ENCODE data around the gene NDFIP1.
"Not testable (repeated sequence)": the region's sequence is repeated elsewhere in the genome, so short reads cannot be mapped to it uniquely, and the experiment has no call there.

Gene NDFIP1

GRCh38 chr5:142159354-142159753 is 50.8 kb downstream of the NDFIP1 start:
- no peak for DNase-seq

- no peak for DNase-seq
Observed at GRCh38 chr5:142164315-142164714, 55.7 kb downstream of the NDFIP1 start.

DNA sequence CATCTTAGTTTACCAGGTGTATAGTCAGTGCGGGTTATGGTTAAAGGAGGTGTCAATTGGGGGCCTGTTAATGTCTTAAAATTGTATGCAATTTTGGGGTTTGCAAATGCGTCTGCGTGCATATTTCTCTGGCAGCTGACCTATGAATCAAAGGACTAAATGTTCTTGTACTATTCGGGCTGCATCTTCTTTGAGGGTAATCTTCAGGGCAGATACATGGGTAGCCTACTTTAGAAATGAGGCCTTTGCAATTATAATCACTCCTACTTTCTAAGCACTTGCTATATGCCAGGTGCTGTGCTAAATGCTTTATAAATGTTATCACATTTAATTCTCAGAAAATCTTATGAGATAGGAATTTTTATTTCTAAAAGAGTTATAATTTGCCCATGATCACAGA is 58.2 kb downstream of the NDFIP1 start:
- DNase-seq: no peak

DNA sequence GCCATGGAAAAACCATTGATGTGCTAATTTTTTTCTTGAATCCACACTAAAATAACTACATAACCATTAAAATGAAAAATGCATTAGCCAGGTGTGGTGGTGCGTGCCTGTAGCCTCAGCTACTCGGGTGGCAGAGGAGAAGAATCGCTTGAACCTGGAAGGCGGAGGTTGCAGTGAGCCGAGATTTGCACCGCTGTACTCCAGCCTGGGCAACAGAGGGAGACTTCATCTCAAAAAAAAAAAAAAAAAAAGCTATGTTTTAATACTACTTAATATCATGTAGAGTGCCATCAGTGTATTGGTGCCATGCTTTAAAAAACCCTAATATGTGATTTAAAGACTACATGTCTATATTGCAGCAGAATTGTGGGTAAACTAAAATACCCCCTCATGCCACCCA is 58.9 kb downstream of the NDFIP1 start:
- no peak for DNase-seq

DNA sequence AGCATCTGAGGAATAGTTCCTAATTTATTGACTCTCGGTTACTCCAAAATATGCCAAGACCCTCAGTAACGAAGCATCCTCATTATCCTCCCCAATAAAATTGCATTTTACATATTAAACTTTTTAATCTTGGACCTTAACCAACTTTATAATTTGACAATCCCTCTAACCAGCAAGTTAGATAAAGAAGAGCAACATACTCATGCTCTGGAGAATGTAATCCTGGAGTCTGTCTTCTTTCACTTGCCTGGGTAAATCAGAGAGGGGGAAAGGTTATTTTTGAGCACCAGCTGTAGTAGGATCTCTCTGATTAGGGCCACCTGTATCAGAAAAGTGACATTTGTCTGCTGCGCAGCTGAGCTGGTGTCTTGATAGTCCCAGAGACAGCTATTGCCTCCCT is 59.8 kb downstream of the NDFIP1 start:
- DNase-seq: no peak

DNA sequence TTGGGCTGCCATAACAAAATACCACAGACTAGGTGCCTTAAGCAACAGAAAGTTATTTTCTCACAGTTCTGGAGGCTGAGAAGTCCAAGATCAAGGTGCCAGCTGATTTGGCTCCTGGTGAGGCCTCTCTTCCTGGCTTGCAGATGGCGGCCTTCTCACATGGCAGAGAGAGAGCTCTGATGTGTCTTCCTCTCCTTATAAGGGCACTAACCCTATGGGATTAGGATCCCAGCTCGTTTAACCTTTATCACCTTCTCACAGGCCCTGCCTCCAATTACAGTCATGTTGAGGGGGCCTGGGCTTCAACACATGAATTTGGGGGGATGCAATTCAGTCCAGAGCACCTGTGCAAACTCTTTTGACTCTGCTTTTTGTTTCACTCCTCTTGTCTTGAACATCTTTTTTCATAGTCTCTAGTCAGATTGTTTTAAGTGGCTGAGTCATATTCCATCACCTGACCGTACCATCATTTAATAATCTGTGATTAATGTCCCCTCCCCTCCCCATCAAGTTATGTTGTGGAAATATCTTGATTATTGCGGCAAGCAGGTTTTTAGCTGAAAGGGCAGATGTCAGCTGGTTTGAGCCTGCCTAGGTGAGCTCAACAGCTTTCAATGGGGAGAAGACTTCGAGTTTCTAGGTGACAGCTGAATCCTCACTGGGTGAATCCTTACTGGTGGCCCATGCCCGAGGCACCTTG is 61.8 kb downstream of the NDFIP1 start:
- DNase-seq: no peak

- no peak for DNase-seq
Observed at GRCh38 chr5:142171270-142171669, 62.7 kb downstream of the NDFIP1 start.

DNA sequence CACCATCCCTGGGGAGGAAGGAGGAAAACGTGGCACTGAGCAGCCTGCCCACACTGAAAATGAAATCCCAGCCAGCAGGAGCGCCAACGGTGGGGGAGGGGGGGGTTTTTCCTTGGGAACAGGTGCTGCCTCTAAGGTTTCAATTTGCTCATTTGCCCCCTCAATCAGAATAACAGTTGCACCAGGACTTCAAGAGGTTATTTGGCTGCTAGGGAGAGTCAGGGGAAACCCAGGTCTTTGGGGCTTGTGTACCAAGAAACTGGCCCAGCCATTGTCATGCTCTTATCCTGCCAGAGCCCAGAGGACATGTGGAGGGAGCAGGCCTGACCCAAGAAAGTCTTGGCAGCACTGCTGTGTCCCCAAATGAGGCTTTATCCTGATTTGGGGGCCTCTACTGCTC is 66.5 kb downstream of the NDFIP1 start:
- DNase-seq: no peak

DNA sequence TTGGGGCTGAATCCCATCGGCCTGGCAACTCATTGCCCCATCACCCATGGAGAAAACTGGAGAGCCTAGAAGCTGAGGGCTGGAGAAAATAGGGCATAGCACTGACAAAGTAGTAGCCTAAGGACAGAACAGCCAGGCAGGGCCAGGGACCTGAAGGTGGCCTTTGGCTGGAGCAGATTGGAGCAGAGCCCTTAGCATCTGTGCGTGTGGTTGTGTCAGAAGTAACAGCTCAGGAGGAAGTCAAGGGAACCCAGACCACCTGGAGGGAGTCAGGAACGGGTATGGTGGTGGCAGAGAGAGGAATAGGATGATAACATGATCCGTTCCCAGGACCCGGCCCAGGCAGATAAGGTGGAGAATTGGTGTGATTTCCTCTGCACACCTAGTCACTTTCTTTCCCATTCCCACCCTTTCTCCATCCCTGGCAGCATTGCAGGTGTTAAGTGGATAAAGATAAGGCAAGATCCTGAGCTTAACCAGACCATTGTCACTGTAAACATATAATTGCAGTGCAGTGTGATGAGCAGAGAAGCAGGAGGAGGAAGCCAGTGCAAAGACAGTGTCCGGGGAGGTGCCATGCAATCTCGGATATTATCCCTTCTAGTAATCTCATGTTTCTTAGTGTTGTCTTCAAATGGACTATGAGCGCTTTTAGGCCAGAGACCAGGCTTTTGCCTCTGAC is 67.0 kb downstream of the NDFIP1 start:
- no peak for DNase-seq

GRCh38 chr5:142176255-142176654 is 67.7 kb downstream of the NDFIP1 start:
- DNase-seq: no peak

DNA sequence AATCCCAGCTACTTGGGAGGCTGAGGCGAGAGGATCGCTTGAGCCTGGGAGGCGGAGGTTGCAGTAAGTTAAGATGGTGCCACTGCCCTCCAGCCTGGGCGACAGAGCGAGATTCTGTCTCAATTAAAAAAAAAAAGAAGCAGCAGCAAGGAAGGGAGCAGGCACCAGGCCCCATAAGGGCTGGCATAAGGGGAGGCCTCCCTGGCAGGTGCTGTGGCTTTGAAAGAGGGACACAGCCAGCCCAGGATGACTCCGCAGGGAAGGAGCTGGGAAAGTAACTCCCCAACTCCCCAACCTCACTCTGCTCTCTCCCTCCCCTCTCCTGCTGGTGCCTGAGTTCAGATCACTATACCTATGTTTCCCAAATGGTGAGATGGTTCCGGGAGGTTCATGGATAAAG is 70.1 kb downstream of the NDFIP1 start:
- no peak for DNase-seq

- no peak for DNase-seq
Observed at GRCh38 chr5:142179776-142180387, 71.3 kb downstream of the NDFIP1 start.

GRCh38 chr5:142181096-142181495 is 72.5 kb downstream of the NDFIP1 start:
- DNase-seq: no peak

- DNase-seq: no peak
Observed at GRCh38 chr5:142181547-142182163, 73.1 kb downstream of the NDFIP1 start.

DNA sequence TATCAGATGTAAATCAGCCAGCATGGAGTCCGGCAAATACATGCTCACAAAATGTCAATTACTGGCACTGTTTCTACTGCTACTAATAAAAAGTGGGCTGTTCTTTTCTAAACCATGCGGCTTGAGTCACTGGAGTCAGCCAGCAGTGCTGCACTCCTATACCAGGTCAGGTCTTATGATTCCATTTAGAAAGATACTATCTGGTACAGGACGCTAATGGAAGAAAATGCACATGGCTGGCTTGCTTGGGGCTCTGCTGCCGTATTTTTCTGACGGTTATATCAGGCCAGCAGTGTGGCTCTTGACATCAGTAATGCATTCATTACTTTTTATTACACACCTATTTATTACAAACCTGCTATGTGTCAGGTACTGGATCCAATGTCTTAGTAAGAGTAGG is 74.3 kb downstream of the NDFIP1 start:
- no peak for DNase-seq

DNA sequence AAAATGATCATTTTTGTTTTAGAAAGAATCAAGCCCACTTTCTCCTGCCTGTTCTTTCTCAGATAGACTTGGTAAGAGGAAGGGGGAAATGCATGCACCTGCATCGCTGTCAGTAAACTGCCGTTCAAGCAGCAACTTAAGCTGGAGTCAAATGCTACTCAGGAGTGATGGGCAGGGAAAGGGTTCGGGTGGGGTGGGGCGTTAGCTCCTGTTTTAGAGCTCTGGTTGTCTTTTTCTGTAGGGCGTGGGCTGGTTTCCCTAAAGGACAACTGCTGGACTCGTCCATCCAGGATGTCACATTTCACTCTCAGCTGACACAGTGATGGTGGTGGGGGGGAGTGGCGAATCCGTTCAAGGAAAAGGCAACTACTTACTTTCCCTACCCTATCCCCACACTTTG is 75.0 kb downstream of the NDFIP1 start:
- DNase-seq: no peak

GRCh38 chr5:142184988-142185387 is 76.4 kb downstream of the NDFIP1 start:
- no peak for DNase-seq

DNA sequence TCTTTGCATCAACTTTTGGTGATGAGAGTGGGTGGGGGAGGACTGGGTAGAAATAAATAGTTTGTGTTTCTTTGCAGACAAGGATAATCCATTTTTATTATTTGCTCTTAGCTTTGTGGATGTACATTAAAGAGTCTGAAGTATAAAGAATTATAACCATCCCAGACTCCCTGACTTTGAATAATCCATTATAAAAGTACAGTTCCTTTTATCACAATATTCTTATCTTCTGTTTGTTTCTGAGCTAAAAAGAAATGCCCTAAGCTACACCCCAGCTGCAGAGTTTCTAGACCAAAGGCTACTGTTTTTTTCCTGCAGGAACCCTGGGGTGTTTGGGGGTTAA is 77.9 kb downstream of the NDFIP1 start:
- no peak for DNase-seq

DNA sequence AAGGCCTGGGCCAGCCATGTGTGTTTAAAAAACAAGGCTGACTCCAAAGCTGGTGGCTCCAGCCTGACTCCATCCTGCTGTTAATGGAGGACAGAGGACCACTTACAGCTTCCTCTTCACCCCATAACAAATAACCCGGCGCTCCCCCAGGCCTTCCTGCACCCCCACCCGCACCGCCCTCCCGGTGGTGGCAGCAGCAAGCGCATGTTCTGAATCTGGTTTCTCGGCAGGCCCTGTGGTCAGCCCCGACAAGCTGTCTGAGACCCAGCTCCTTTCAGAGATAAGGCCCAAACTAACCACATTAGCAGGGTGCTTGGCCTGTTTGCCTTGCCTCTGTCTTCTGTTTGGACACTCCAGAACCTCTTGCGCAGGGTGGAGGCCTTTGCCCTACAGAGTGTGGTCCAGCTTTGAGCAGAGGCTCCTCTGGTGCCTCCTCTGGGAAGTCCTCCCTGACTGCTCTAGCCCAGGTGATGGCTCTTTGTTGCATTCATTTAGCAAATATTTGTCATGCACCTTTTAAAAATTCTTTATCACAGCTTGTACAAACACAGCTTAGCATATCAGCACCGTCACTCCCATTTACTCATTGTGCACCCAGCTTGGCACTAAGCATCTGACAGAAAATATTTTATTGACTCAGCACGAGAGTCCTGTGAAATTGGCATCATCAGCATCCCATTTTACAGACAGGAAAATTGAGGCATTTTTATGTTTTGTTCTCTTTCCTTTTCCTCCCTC is 78.4 kb downstream of the NDFIP1 start:
- no peak for DNase-seq

DNA sequence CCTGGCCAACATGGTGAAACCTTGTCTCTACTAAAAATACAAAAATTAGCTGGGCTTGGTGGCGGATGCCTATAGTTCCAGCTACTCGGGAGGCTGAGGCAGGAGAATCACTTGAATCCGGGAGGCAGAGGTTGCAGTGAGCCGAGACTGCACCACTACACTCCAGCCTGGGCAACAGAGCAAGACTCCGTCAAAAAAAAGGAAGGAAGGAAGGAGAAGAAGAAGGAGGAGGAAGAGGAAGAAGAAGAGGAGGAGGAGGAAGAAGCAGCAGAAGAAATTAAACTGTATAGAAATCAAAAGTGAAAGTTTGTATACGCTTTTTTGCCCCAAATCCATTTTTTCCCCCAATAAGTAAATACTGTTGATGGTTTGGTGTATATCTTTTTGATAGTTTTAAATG is 80.1 kb downstream of the NDFIP1 start:
- not testable (repeated sequence) for DNase-seq

GRCh38 chr5:142189813-142190212 is 81.2 kb downstream of the NDFIP1 start:
- no peak for DNase-seq

DNA sequence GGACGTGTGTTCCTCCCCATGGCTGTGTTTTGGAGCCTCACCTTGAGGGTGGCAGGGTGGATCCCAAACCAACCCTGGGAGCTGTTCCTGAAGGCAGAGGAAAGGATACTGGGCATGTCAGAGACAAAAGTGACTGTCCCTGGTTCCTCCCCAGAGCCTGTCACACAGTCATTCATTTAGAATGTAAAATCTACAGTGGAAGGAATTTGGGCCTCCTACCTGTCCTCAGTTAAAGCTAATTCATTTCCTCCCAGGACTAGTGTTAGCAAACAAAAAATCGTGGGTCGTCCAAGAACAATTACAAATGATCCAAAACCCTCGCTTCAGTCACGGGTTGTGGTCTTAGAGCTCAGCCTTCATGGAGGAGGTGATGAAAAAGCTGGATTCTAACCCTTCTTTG is 83.2 kb downstream of the NDFIP1 start:
- DNase-seq: no peak
